Peyer's patch (tissue), 4 donors: ENCODE measurements around the gene EPHB1.
"Not testable (repeated sequence)": the region's sequence is repeated elsewhere in the genome, so short reads cannot be mapped to it uniquely, and the experiment has no call there.

Source experiments
- CTCF ChIP-seq, 6 experiments: fragments of 450-650 bp in 4 of 6; fragments of 200-600 bp in 2 of 6; sonication (generic) in 1 of 6; IDR thresholded peaks; one replicate each; pipeline ENCODE4 v1.5.1; 2017 to 2019; ENCODE audit warnings: antibody characterized with exemption in 6 of 6, mild to moderate bottlenecking in 3 of 6, moderate library complexity in 1 of 6
- POLR2A ChIP-seq, 2 donors: fragments of 450-650 bp; IDR thresholded peaks; one replicate each; pipeline ENCODE4 v1.5.1; 2017; ENCODE audit warnings: antibody characterized with exemption in 2 of 2, mild to moderate bottlenecking in 2 of 2, moderate library complexity in 2 of 2

DNA sequence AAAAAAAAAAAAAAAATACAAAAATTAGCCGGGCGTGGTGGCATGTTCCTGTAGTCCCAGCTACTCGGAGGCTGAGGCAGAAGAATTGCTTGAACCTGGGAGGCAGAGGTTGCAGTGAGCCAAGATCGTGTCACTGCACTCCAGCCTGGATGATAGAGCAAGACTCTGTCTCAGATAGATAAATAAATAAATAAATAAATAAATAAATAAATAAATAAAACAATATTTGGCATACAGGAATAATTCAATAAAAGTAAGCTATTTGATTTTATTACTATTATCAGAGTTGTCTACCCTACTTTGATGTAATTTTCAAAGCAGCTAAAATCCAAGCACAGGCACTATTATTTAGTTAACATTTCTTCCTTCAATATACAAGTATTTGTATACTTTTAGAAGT lies 319.5 kb downstream of the EPHB1 start:
- TF ChIP-seq CTCF, POLR2A (IDR thresholded peaks at IDR 0.05): not testable (repeated sequence)
